Thyroid gland (tissue), 4 donors: ENCODE results near the gene SLC38A1.

Experiments
- POLR2A ChIP-seq, 2 donors: fragments of 450-650 bp; IDR thresholded peaks; one replicate each; pipeline ENCODE4 v1.6.1; 2017; ENCODE audit warnings: antibody characterized with exemption in 2 of 2, mild to moderate bottlenecking in 2 of 2, moderate library complexity in 1 of 2
- TF ChIP-seq, protein P1 (sequence below), 6 experiments: fragments of 200-600 bp in 3 of 6; fragments of 450-650 bp in 3 of 6; sonication (generic) in 3 of 6; IDR thresholded peaks; one replicate each; pipeline ENCODE4 v1.5.1; 2016 to 2019; ENCODE audit warnings: antibody characterized with exemption in 6 of 6, mild to moderate bottlenecking in 2 of 6, inconsistent platforms in 1 of 6, moderate library complexity in 1 of 6

DNA sequence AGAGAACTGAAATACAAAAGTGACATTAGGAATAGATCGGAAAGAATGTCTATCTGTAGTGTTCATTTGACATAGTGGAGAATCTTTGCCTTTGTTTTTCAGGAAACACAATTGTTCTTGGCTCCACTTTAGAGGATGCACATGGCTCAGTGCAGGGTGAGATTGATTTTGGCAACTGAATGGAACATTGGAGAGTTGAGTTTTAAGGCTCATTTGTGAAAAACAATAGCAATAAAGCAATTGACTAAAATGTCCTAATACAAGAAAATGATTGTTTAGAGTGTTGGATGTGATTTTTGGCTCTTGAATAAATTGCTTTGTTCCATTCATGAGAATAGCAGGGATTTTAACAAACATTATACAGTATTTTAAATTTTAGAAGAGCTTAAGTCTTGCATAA is 116.4 kb downstream of the SLC38A1 start:
- TF ChIP-seq, protein P1, sequence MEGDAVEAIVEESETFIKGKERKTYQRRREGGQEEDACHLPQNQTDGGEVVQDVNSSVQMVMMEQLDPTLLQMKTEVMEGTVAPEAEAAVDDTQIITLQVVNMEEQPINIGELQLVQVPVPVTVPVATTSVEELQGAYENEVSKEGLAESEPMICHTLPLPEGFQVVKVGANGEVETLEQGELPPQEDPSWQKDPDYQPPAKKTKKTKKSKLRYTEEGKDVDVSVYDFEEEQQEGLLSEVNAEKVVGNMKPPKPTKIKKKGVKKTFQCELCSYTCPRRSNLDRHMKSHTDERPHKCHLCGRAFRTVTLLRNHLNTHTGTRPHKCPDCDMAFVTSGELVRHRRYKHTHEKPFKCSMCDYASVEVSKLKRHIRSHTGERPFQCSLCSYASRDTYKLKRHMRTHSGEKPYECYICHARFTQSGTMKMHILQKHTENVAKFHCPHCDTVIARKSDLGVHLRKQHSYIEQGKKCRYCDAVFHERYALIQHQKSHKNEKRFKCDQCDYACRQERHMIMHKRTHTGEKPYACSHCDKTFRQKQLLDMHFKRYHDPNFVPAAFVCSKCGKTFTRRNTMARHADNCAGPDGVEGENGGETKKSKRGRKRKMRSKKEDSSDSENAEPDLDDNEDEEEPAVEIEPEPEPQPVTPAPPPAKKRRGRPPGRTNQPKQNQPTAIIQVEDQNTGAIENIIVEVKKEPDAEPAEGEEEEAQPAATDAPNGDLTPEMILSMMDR (IDR thresholded peaks at IDR 0.05): no peak
- no peak for TF ChIP-seq POLR2A (IDR thresholded peaks at IDR 0.05)
